PC-3 (cell line): ENCODE measurements around the gene CFHR2.

Experiments used
- EZH2 ChIP-seq: fragments of 300-600 bp; sonication (generic); IDR thresholded peaks from one replicate; pipeline ENCODE4 v1.6.1; 2017; ENCODE audit warnings: antibody characterized with exemption, mild to moderate bottlenecking, low read length; ENCODE audit not compliant: unreplicated experiment
- TF ChIP-seq, protein P1 (sequence below): fragments of 300-600 bp; sonication (generic); conservative IDR thresholded peaks from 2 replicates; pipeline ENCODE4 v1.5.1; 2017; ENCODE audit warnings: antibody characterized with exemption, low read depth, mild to moderate bottlenecking, low read length

- TF ChIP-seq EZH2 = no peak
- TF ChIP-seq, protein P1, sequence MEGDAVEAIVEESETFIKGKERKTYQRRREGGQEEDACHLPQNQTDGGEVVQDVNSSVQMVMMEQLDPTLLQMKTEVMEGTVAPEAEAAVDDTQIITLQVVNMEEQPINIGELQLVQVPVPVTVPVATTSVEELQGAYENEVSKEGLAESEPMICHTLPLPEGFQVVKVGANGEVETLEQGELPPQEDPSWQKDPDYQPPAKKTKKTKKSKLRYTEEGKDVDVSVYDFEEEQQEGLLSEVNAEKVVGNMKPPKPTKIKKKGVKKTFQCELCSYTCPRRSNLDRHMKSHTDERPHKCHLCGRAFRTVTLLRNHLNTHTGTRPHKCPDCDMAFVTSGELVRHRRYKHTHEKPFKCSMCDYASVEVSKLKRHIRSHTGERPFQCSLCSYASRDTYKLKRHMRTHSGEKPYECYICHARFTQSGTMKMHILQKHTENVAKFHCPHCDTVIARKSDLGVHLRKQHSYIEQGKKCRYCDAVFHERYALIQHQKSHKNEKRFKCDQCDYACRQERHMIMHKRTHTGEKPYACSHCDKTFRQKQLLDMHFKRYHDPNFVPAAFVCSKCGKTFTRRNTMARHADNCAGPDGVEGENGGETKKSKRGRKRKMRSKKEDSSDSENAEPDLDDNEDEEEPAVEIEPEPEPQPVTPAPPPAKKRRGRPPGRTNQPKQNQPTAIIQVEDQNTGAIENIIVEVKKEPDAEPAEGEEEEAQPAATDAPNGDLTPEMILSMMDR = no peak
Observed at GRCh38 chr1:196955926-196956325, 12.4 kb downstream of the CFHR2 start.
